Caco-2 (cell line): ENCODE measurements around the gene CEBPG. TPM values are rescaled to one million over a fixed set of nuclear protein-coding genes. Genes with fewer than 3 reads are reported as not detected.

ENCODE experiments used
- BruUV-seq: library from RNA; stranded (reverse); fragments of 400-500 nt; replicated peaks from 2 replicates; lab custom pipeline; 2021; lab: Mats Ljungman, UMichigan
- CTCF ChIA-PET: fragments of 300-600 bp; sonication (Branson Sonifier 250); formaldehyde crosslinking; loops from one replicate; lab custom pipeline; 2022; ENCODE audit warnings: antibody characterized with exemption; lab: Charles Lee
- POLR2A ChIA-PET: fragments of 300-600 bp; sonication (Branson Sonifier 250); formaldehyde crosslinking; loops from one replicate; lab custom pipeline; 2022; ENCODE audit warnings: antibody characterized with exemption; lab: Charles Lee
- DNase-seq, 2 experiments: peaks; one replicate each; pipeline versions ENCODE4 v3.0.0 to v3.0.0-alpha.2; 2020 to 2022
- H3K27me3 ChIP-seq: replicated peaks from 2 replicates; pipeline ENCODE4 v1.6.0; 2011; ENCODE audit warnings: low read length; ENCODE audit not compliant: control insufficient read depth, insufficient read depth
- H3K36me3 ChIP-seq: 2 replicates; pipeline ENCODE4 v1.5.1; 2011; ENCODE audit warnings: low read length; ENCODE audit not compliant: control insufficient read depth, insufficient read depth
- H3K4me1 ChIP-seq: fragments of 250-450 bp; sonication (Bioruptor Pico); 2 replicates; pipeline ENCODE4 v1.5.1; 2020; ENCODE audit warnings: mild to moderate bottlenecking
- H3K4me3 ChIP-seq: 2 replicates; pipeline ENCODE4 v1.5.1; 2011; ENCODE audit warnings: low read depth, mild to moderate bottlenecking, control low read depth, low read length
- H3K9me3 ChIP-seq: fragments of 250-450 bp; sonication (Bioruptor Pico); 2 replicates; pipeline ENCODE4 v1.5.1; 2020; ENCODE audit warnings: mild to moderate bottlenecking, moderate library complexity
- H3K27ac Mint-ChIP-seq: one replicate; pipeline ENCODE4 v1.8.0; 2022; ENCODE audit warnings: mixed read lengths; ENCODE audit not compliant: unreplicated experiment
- H3K27me3 Mint-ChIP-seq: one replicate; pipeline ENCODE4 v1.8.0; 2022; ENCODE audit warnings: mixed read lengths; ENCODE audit not compliant: insufficient read depth, unreplicated experiment
- H3K36me3 Mint-ChIP-seq: one replicate; pipeline ENCODE4 v1.8.0; 2022; ENCODE audit warnings: mild to moderate bottlenecking, mixed read lengths; ENCODE audit not compliant: insufficient read depth, unreplicated experiment
- H3K4me1 Mint-ChIP-seq: one replicate; pipeline ENCODE4 v1.8.0; 2022; ENCODE audit warnings: low read depth, mixed read lengths; ENCODE audit not compliant: unreplicated experiment
- H3K4me3 Mint-ChIP-seq: one replicate; pipeline ENCODE4 v1.8.0; 2022; ENCODE audit warnings: mild to moderate bottlenecking, moderate library complexity, mixed read lengths; ENCODE audit not compliant: unreplicated experiment
- H3K9me3 Mint-ChIP-seq: one replicate; pipeline ENCODE4 v1.8.0; 2022; ENCODE audit warnings: mixed read lengths; ENCODE audit not compliant: unreplicated experiment
- CTCF ChIP-seq, 2 experiments: fragments of 200-600 bp in 1 of 2; IDR thresholded peaks; 1 replicate in 1 of 2; 2 replicates in 1 of 2; pipeline versions ENCODE4 v1.5.1 to v1.8.0; 2011 to 2022; ENCODE audit warnings: antibody characterized with exemption in 1 of 2, control low read depth in 1 of 2, inconsistent platforms in 1 of 2, low read depth in 1 of 2, low read length in 1 of 2, mild to moderate bottlenecking in 1 of 2, moderate library complexity in 1 of 2; ENCODE audit not compliant: insufficient read depth in 1 of 2, severe bottlenecking in 1 of 2, unreplicated experiment in 1 of 2
- intact Hi-C: fragments of 100-400 bp; cut with micrococcal nuclease; formaldehyde crosslinking; loops from one replicate; pipeline ENCODE4 v1.10.0; 2022; ENCODE audit not compliant: unreplicated experiment
- total RNA-seq: library from RNA; stranded (reverse); gene quantifications from 2 replicates; pipeline ENCODE4 v1.2.3, GENCODE V29; 2022

CEBPG gene
- total RNA-seq, 1 experiment from 2014 or later = 79.4 TPM

GRCh38 chr19:33408538-33409434 is 35.3 kb downstream of the CEBPG start:
- Mint-ChIP-seq H3K4me3 (no peak overlapping the region), H3K27ac (no peak overlapping the region), H3K9me3 (no peaks in the 10 kb centered on the region), H3K4me1 (peaks cover 13% of the 10 kb centered on the region), H3K27me3 (no peaks in the 10 kb centered on the region), H3K36me3 (peaks cover 9% of the 10 kb centered on the region)
- Histone ChIP-seq H3K4me1 (peaks cover 16% of the 10 kb centered on the region), H3K27me3 (no peaks in the 10 kb centered on the region), H3K36me3 (peaks cover 3% of the 10 kb centered on the region), H3K9me3 (no peaks in the 10 kb centered on the region), H3K4me3 (no peak overlapping the region)
- intact Hi-C loops = loop anchor here (5.0 kb wide), 1 partner anchor 281 kb away; no protein-coding TSS in a partner anchor
- no TSS peak for BruUV-seq
- ChIA-PET POLR2A (no interaction called here), CTCF (interaction anchor here (0.6 to 1.1 kb wide), 6 partner anchors 11 to 173 kb away, joined by 3 to 5 read pairs (median 4); partner anchors contain the start of gene CEBPA)
- TF ChIP-seq CTCF (IDR thresholded peaks at IDR 0.05; ENCODE audit: insufficient read depth in 1 of 2, low read depth in 1 of 2, low read length in 1 of 2, severe bottlenecking in 1 of 2, unreplicated experiment in 1 of 2) = no peak
- DNase-seq = no peak

- POLR2A ChIA-PET = no interaction called here
- no peaks in the 10 kb centered on the region for H3K9me3 Mint-ChIP-seq
Observed at GRCh38 chr19:33409906-33410685, 36.6 kb downstream of the CEBPG start.

More at GRCh38 chr19:33409906-33410685, 36.6 kb downstream of the CEBPG start:
- DNase-seq = no peak
- Histone ChIP-seq H3K36me3 (peaks cover 3% of the 10 kb centered on the region), H3K9me3 (no peaks in the 10 kb centered on the region), H3K4me3 (no peak overlapping the region), H3K27me3 (no peaks in the 10 kb centered on the region), H3K4me1 (peaks cover 6% of the 10 kb centered on the region)
- CTCF ChIA-PET = interaction anchor here (0.6 kb wide), 2 partner anchors 67 to 180 kb away, joined by 3 to 6 read pairs; no protein-coding TSS in a partner anchor
- TF ChIP-seq CTCF (IDR thresholded peaks at IDR 0.05; ENCODE audit: insufficient read depth in 1 of 2, low read depth in 1 of 2, low read length in 1 of 2, severe bottlenecking in 1 of 2, unreplicated experiment in 1 of 2) = no peak
- peaks cover 1% of the 10 kb centered on the region for H3K36me3 Mint-ChIP-seq
- no peak overlapping the region for H3K27ac Mint-ChIP-seq
- BruUV-seq = no TSS peak
- H3K4me1 Mint-ChIP-seq = no peaks in the 10 kb centered on the region
- H3K4me3 Mint-ChIP-seq = no peak overlapping the region
- intact Hi-C loops = loop anchor here (5.0 to 10.0 kb wide), 2 partner anchors 225 to 283 kb away; no protein-coding TSS in a partner anchor
- H3K27me3 Mint-ChIP-seq = no peaks in the 10 kb centered on the region
